Fibroblast of lung (primary cell): ENCODE data around the gene RAB30. TPM values are rescaled to one million over a fixed set of nuclear protein-coding genes. Genes with fewer than 3 reads are reported as not detected.

ENCODE experiments used
- DNase-seq, 2 donors: peaks; one replicate each; pipeline versions ENCODE4 v3.0.0 to v3.0.0-alpha.2; 2010; ENCODE audit warnings: low read depth in 2 of 2
- H2AFZ ChIP-seq: 2 replicates; pipeline ENCODE4 v1.5.1; 2012; ENCODE audit warnings: low read length, control low read depth, inconsistent platforms
- H3K27ac ChIP-seq: 2 replicates; pipeline ENCODE4 v1.5.1; 2011; ENCODE audit warnings: low read length, control low read depth; ENCODE audit not compliant: insufficient read depth
- H3K27me3 ChIP-seq: 2 replicates; pipeline ENCODE4 v1.5.1; 2011; ENCODE audit warnings: mild to moderate bottlenecking, low read length; ENCODE audit not compliant: control insufficient read depth, insufficient read depth
- H3K36me3 ChIP-seq: 2 replicates; pipeline ENCODE4 v1.5.1; 2011; ENCODE audit warnings: low read length; ENCODE audit not compliant: control insufficient read depth, insufficient read depth
- H3K4me1 ChIP-seq: 2 replicates; pipeline ENCODE4 v1.5.1; 2011; ENCODE audit warnings: low read length; ENCODE audit not compliant: control insufficient read depth, insufficient read depth; ENCODE audit errors: extremely low read depth
- H3K4me2 ChIP-seq: 2 replicates; pipeline ENCODE4 v1.5.1; 2011; ENCODE audit warnings: low read length, control low read depth; ENCODE audit not compliant: insufficient read depth; ENCODE audit errors: extremely low read depth
- H3K4me3 ChIP-seq, 4 experiments: fragments of 200-600 bp in 1 of 4; sonication (generic) in 1 of 4; replicated peaks in 1 of 4; 2 replicates each; pipeline ENCODE4 v1.5.1; 2011 to 2016; ENCODE audit warnings: low read length in 4 of 4, low read depth in 3 of 4, mild to moderate bottlenecking in 3 of 4, control low read depth in 2 of 4, inconsistent platforms in 1 of 4, mixed read lengths in 1 of 4; ENCODE audit not compliant: insufficient read depth in 1 of 4; ENCODE audit errors: control extremely low read depth in 1 of 4
- H3K79me2 ChIP-seq: 2 replicates; pipeline ENCODE4 v1.5.1; 2012; ENCODE audit warnings: mild to moderate bottlenecking, low read length, inconsistent platforms; ENCODE audit not compliant: control insufficient read depth, insufficient read depth
- H3K9ac ChIP-seq: 2 replicates; pipeline ENCODE4 v1.5.1; 2011; ENCODE audit warnings: mild to moderate bottlenecking, low read length, control low read depth; ENCODE audit not compliant: insufficient read depth
- H3K9me3 ChIP-seq: 2 replicates; pipeline ENCODE4 v1.5.1; 2012; ENCODE audit warnings: low read depth, low read length; ENCODE audit not compliant: control insufficient read depth, insufficient read depth
- H4K20me1 ChIP-seq: 2 replicates; pipeline ENCODE4 v1.5.1; 2011; ENCODE audit warnings: low read length; ENCODE audit not compliant: control insufficient read depth, insufficient read depth; ENCODE audit errors: extremely low read depth
- EZH2 ChIP-seq: IDR thresholded peaks from 2 replicates; pipeline ENCODE4 v1.5.1; 2012; ENCODE audit warnings: low read length, control low read depth, mild to moderate bottlenecking; ENCODE audit errors: missing control alignments
- polyA plus RNA-seq, 2 donors: library from polyadenylated mRNA; depleted of rRNA in 1 of 2; stranded (reverse) in 1 of 2; unstranded in 1 of 2; fragments of >200 nt; gene quantifications; 2 replicates each; pipeline ENCODE4 v1.2.1, GENCODE V29; 2011 to 2012; ENCODE audit warnings: missing spikeins in 1 of 2
- total RNA-seq: library from RNA; depleted of rRNA; stranded (reverse); fragments of >200 nt; gene quantifications from 2 replicates; pipeline ENCODE4 v1.2.1, GENCODE V29; 2014
- TF ChIP-seq, protein P1 (sequence below), 2 donors: IDR thresholded peaks in 1 of 2; conservative IDR thresholded peaks in 1 of 2; 1 replicate in 1 of 2; 2 replicates in 1 of 2; pipeline ENCODE4 v1.5.1; 2011 to 2012; ENCODE audit warnings: low read length in 2 of 2, control low read depth in 1 of 2, inconsistent platforms in 1 of 2, low read depth in 1 of 2, mild to moderate bottlenecking in 1 of 2

RAB30 gene
- total and polyA plus RNA-seq, 2 donors (not counting 1 experiment from before 2014, with no cell fraction given), result 33.9 to 45.2 TPM

DNA sequence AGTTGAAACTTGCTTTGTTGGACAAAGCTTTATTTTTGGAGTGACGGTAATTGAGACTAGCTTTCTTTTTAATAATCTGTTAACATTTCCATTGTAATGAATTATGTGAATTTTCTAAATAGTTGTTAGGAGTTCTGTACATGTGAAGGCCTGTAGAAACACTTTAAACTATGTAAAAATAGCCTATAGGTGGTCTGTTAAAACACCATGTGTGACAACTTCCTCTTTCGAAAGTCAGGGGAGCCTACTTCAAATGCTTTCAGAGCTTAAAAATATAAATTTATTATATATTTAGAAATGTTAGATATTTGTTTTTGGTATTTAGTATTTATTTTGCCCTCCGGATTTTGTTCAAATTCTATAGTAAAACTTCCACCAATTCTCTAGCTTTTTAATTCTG lies 141.5 kb downstream of the RAB30 start:
- H4K20me1 ChIP-seq, result no peaks in the 10 kb centered on the region
- no peak for DNase-seq
- no peak overlapping the region for H3K27ac ChIP-seq
- no peaks in the 10 kb centered on the region for H3K27me3 ChIP-seq
- no peak overlapping the region for H3K4me3 ChIP-seq
- no peak for TF ChIP-seq EZH2
- TF ChIP-seq, protein P1, sequence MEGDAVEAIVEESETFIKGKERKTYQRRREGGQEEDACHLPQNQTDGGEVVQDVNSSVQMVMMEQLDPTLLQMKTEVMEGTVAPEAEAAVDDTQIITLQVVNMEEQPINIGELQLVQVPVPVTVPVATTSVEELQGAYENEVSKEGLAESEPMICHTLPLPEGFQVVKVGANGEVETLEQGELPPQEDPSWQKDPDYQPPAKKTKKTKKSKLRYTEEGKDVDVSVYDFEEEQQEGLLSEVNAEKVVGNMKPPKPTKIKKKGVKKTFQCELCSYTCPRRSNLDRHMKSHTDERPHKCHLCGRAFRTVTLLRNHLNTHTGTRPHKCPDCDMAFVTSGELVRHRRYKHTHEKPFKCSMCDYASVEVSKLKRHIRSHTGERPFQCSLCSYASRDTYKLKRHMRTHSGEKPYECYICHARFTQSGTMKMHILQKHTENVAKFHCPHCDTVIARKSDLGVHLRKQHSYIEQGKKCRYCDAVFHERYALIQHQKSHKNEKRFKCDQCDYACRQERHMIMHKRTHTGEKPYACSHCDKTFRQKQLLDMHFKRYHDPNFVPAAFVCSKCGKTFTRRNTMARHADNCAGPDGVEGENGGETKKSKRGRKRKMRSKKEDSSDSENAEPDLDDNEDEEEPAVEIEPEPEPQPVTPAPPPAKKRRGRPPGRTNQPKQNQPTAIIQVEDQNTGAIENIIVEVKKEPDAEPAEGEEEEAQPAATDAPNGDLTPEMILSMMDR (conservative IDR thresholded peaks at IDR 0.05 in 1 of 2, IDR thresholded peaks at IDR 0.05 in 1 of 2; ENCODE audit: low read depth in 1 of 2, low read length in 2 of 2), result no peak
- H3K9ac ChIP-seq, result no peak overlapping the region
- no peaks in the 10 kb centered on the region for H3K4me1 ChIP-seq
- H3K79me2 ChIP-seq, result no peaks in the 10 kb centered on the region
- H3K4me2 ChIP-seq, result no peak overlapping the region
- H3K36me3 ChIP-seq, result peaks cover 1% of the 10 kb centered on the region
- no peak overlapping the region for H2AFZ ChIP-seq
- no peaks in the 10 kb centered on the region for H3K9me3 ChIP-seq

GRCh38 chr11:82929121-82929520 lies 142.6 kb downstream of the RAB30 start:
- TF ChIP-seq, protein P1 (conservative IDR thresholded peaks at IDR 0.05 in 1 of 2, IDR thresholded peaks at IDR 0.05 in 1 of 2; ENCODE audit: low read depth in 1 of 2, low read length in 2 of 2), result no peak
- no peak for TF ChIP-seq EZH2
- DNase-seq, result no peak

DNA sequence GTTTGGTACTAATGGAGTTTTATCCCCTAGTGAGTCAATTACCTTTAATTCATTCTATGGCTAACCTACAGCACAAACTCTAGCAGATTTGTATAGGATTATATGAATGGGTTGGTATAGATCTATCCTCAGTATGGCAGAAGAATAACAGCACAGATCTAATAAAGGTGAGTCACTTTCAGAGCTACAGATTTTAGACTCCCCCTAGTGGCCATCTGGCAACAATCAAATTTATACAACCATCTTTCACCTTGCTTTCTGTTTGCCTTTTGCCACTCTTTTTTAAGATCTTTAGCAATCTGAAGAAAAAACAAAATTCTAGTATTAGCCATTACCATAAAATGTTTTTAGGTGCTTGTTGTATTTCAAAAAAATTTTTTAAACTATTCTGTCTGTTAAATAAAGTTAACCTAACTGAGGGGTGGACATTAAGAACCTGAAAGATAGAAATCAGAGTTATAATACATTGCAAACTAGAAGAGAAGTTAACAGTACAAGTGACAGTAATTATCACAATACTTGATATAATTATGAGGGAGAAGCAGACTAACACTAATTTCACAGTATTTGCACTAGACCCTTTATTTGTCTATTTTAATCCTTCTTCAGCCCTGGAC lies 144.3 kb downstream of the RAB30 start:
- Histone ChIP-seq H3K36me3 (peaks cover 1% of the 10 kb centered on the region), H3K4me1 (no peaks in the 10 kb centered on the region), H2AFZ (no peak overlapping the region), H3K4me3 (no peak overlapping the region), H3K4me2 (no peak overlapping the region), H3K27ac (no peak overlapping the region), H3K27me3 (no peaks in the 10 kb centered on the region), H3K9ac (no peak overlapping the region), H3K9me3 (no peaks in the 10 kb centered on the region), H3K79me2 (no peaks in the 10 kb centered on the region), H4K20me1 (no peaks in the 10 kb centered on the region)
- DNase-seq, result peak; percentile 51 to 69
- TF ChIP-seq EZH2, result no peak
- TF ChIP-seq, protein P1 (conservative IDR thresholded peaks at IDR 0.05 in 1 of 2, IDR thresholded peaks at IDR 0.05 in 1 of 2; ENCODE audit: low read depth in 1 of 2, low read length in 2 of 2), result peak; percentile 75 to 76

More at GRCh38 chr11:82929121-82929520, 142.6 kb downstream of the RAB30 start:
- Histone ChIP-seq H3K4me3 (no peak overlapping the region), H3K79me2 (no peaks in the 10 kb centered on the region), H3K9me3 (no peaks in the 10 kb centered on the region), H2AFZ (no peak overlapping the region), H3K4me1 (no peaks in the 10 kb centered on the region), H4K20me1 (no peaks in the 10 kb centered on the region), H3K36me3 (peaks cover 1% of the 10 kb centered on the region), H3K9ac (no peak overlapping the region), H3K27ac (no peak overlapping the region), H3K4me2 (no peak overlapping the region), H3K27me3 (no peaks in the 10 kb centered on the region)
